Measurements from ENCODE around the gene STRADA.

STRADA gene

GRCh38 chr17:63703556-63704258 is 37.9 kb downstream of the STRADA start:
- TF ChIP-seq POLR2AphosphoS5 (IDR thresholded peaks at IDR 0.05; ENCODE audit: low read depth, low read length), result no peak
- no peak for TF ChIP-seq REST (IDR thresholded peaks at IDR 0.05; ENCODE audit: insufficient read depth in 1 of 2, low read depth in 2 of 2, low read length in 2 of 2)
- TF ChIP-seq FOXP2 (optimal IDR thresholded peaks at IDR 0.05; ENCODE audit: borderline replicate concordance, extremely low read depth, extremely low read length, insufficient read depth), result no peak
- TF ChIP-seq TAF1 (IDR thresholded peaks at IDR 0.05; ENCODE audit: borderline replicate concordance, insufficient read depth, low read length), result no peak
- no peak for TF ChIP-seq SIN3A (IDR thresholded peaks at IDR 0.05; ENCODE audit: borderline replicate concordance, insufficient read depth, low read length)

GRCh38 chr17:63703029-63703428 is 38.6 kb downstream of the STRADA start:
- no peak for TF ChIP-seq REST (IDR thresholded peaks at IDR 0.05; ENCODE audit: insufficient read depth in 1 of 2, low read depth in 2 of 2, low read length in 2 of 2)
- no peak for TF ChIP-seq TAF1 (IDR thresholded peaks at IDR 0.05; ENCODE audit: borderline replicate concordance, insufficient read depth, low read length)
- no peak for TF ChIP-seq FOXP2 (optimal IDR thresholded peaks at IDR 0.05; ENCODE audit: borderline replicate concordance, extremely low read depth, extremely low read length, insufficient read depth)
- TF ChIP-seq SIN3A (IDR thresholded peaks at IDR 0.05; ENCODE audit: borderline replicate concordance, insufficient read depth, low read length), result no peak
- no peak for TF ChIP-seq POLR2AphosphoS5 (IDR thresholded peaks at IDR 0.05; ENCODE audit: low read depth, low read length)

GRCh38 chr17:63702721-63703015 is 38.9 kb downstream of the STRADA start:
- TF ChIP-seq REST (IDR thresholded peaks at IDR 0.05; ENCODE audit: insufficient read depth in 1 of 2, low read depth in 2 of 2, low read length in 2 of 2) (no peak), TAF1 (IDR thresholded peaks at IDR 0.05; ENCODE audit: borderline replicate concordance, insufficient read depth, low read length) (no peak), SIN3A (IDR thresholded peaks at IDR 0.05; ENCODE audit: borderline replicate concordance, insufficient read depth, low read length) (no peak), POLR2AphosphoS5 (IDR thresholded peaks at IDR 0.05; ENCODE audit: low read depth, low read length) (no peak), FOXP2 (optimal IDR thresholded peaks at IDR 0.05; ENCODE audit: borderline replicate concordance, extremely low read depth, extremely low read length, insufficient read depth) (no peak)

- no peak for TF ChIP-seq FOXP2 (optimal IDR thresholded peaks at IDR 0.05; ENCODE audit: borderline replicate concordance, extremely low read depth, extremely low read length, insufficient read depth)
- no peak for TF ChIP-seq REST (IDR thresholded peaks at IDR 0.05; ENCODE audit: insufficient read depth in 1 of 2, low read depth in 2 of 2, low read length in 2 of 2)
- no peak for TF ChIP-seq POLR2AphosphoS5 (IDR thresholded peaks at IDR 0.05; ENCODE audit: low read depth, low read length)
- TF ChIP-seq SIN3A (IDR thresholded peaks at IDR 0.05; ENCODE audit: borderline replicate concordance, insufficient read depth, low read length), result no peak
- TF ChIP-seq TAF1 (IDR thresholded peaks at IDR 0.05; ENCODE audit: borderline replicate concordance, insufficient read depth, low read length), result no peak
Measured at GRCh38 chr17:63701868-63702720, 39.5 kb downstream of the STRADA start.

Measured in PFSK-1 (cell line).